Esophagus muscularis mucosa (tissue), 3 donors: ENCODE results near the gene TRMT1.

Experiments
- POLR2A ChIP-seq: fragments of 450-650 bp; IDR thresholded peaks from one replicate; pipeline ENCODE4 v1.6.1; 2017; ENCODE audit warnings: antibody characterized with exemption, moderate library complexity, mild to moderate bottlenecking, low read depth
- TF ChIP-seq, protein P1 (sequence below), 3 experiments: fragments of 200-600 bp in 2 of 3; fragments of 450-650 bp in 1 of 3; sonication (generic) in 2 of 3; IDR thresholded peaks; one replicate each; pipeline ENCODE4 v1.5.1; 2017 to 2019; ENCODE audit warnings: antibody characterized with exemption in 3 of 3, mild to moderate bottlenecking in 2 of 3, moderate library complexity in 1 of 3

DNA sequence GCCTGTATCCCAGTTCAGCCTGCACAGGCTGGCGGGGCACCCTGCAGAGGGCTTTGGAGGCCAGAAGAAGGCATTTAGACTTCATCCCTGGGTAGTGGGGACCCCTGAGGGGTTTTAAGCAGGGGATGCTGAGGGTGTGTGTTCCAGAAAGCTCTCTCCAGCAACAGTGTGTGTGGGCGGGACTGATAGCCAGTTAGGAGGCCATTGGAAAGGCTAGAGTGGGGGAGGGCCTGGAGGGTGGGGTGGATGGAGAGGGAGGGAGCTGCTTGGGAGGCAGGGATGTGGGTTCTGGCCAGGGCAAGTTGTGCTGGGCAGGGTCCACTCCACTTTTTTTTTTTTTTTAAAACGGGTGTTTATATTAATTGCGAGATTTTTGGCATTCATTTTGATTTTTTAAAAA, 42.2 kb downstream of the TRMT1 start:
- TF ChIP-seq, protein P1, sequence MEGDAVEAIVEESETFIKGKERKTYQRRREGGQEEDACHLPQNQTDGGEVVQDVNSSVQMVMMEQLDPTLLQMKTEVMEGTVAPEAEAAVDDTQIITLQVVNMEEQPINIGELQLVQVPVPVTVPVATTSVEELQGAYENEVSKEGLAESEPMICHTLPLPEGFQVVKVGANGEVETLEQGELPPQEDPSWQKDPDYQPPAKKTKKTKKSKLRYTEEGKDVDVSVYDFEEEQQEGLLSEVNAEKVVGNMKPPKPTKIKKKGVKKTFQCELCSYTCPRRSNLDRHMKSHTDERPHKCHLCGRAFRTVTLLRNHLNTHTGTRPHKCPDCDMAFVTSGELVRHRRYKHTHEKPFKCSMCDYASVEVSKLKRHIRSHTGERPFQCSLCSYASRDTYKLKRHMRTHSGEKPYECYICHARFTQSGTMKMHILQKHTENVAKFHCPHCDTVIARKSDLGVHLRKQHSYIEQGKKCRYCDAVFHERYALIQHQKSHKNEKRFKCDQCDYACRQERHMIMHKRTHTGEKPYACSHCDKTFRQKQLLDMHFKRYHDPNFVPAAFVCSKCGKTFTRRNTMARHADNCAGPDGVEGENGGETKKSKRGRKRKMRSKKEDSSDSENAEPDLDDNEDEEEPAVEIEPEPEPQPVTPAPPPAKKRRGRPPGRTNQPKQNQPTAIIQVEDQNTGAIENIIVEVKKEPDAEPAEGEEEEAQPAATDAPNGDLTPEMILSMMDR (IDR thresholded peaks at IDR 0.05): no peak
- no peak for TF ChIP-seq POLR2A
